GM19455 (cell line): ENCODE measurements around the gene KLHL13.

Experiments used
- ATAC-seq: cut with Tn5 transposase; IDR thresholded peaks from one replicate; pipeline ENCODE4 v1.9.1; 2021; ENCODE audit not compliant: unreplicated experiment

Gene KLHL13

DNA sequence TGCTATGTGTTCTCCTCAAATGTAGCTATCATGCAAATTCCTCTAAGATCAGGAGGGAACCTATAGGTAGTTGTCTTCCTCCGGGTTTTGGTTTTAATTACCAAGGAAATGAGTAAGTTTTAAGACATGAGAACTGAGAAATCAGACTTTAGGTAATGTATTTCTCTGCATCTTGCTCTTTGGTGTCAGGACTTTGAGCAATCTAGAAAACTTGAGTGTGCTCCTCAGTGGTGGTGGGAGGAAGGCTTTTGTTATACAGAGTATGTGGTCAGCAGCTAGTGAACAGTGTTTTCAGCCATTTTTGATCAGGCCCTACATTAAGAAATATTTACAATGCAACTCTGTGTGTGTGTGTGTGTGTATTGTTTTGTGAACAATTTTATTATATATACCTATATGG, 224.1 kb downstream of the KLHL13 start:
- ATAC-seq: no peak

DNA sequence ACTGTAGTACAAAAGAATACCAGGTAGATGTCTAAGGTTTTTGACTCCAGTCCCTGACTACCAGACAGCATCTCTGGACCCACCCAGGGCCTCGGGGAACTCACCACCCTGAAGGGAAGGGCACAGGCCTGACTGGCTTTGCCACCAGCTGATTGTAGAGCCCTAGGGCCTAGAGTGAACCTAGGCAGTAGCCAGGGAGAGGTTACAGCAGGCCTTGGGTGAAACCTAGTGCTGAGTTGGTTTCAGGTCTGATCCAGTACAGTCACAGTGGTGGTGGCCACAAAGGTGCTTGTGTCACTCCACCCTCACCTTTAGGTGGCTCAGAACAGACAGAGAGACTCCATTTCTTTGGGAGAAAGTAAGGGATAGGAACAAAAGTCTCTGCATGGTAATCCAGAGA, 244.8 kb downstream of the KLHL13 start:
- no peak for ATAC-seq

DNA sequence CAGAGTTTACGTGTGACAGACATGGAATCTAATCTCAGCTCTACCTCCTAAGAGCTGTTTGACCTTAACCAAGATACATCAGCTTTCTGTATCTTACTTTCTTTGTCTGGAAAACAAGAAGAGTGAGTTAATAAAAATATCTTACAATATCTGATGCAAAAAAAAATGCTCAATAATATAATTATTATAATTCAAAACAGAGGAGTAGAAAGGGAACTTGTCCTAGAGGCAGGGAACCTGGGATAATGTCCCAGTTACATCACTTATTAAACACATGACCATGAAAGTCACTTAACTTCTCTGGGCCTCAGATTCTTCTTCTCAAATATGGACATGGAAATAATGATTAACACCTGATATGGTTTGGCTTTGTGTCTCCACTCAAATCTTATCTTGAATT, 256.1 kb downstream of the KLHL13 start:
- no peak for ATAC-seq

DNA sequence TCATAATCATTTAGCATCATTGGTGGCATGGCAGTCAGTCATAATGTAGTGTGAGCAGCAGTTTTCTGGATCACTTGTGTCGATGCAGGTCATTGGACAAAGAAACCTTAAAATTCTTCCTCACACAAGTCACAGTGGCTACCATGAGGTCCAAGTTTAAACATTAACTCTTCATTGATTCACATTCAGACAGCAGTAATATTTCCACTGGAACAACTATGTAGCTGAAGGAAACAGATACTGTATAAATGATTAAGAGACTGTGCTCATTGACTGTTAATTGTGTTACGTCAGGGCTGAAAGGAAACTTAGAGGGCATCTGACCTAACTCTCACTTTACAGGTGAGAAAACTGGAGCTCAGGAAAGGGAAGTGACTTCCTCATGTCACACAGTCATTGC, 261.8 kb downstream of the KLHL13 start:
- ATAC-seq: no peak

DNA sequence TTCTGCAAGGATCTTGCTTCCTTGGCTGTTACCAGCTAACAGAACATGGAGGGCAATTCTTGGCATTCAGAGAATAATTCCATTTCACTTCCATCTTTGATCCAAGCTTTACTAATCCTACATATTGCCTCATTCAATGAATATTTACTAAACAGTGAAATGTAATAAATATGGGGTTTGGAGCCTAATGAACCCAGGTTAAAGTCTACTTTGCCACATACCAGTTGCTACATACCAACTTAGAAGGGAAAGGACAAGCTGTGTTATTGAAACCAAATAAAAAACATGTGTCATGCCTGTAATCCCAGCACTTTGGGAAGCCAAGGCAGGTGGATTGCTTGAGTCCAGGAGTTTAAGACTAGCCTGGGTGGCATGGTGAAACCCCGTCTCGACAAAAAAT, 265.6 kb downstream of the KLHL13 start:
- ATAC-seq: no peak
